HG03097 (cell line): ENCODE measurements around the gene NANOS2.
A peak's percentile ranks its signal among the peaks of the same experiment; 100 is the strongest.

Experiments
- ATAC-seq: cut with Tn5 transposase; IDR thresholded peaks from one replicate; pipeline ENCODE4 v1.9.1; 2021; ENCODE audit not compliant: unreplicated experiment, low FRiP score

Gene NANOS2

GRCh38 chr19:45931055-45931454, 16.5 kb upstream of the NANOS2 start:
- no peak for ATAC-seq

GRCh38 chr19:45929247-45929646, 14.7 kb upstream of the NANOS2 start:
- no peak for ATAC-seq

- ATAC-seq, result no peak
Measured at GRCh38 chr19:45927565-45928261, 13.1 kb upstream of the NANOS2 start.

GRCh38 chr19:45924891-45925447, 10.4 kb upstream of the NANOS2 start:
- no peak for ATAC-seq

GRCh38 chr19:45922281-45922680, 7.7 kb upstream of the NANOS2 start:
- no peak for ATAC-seq

GRCh38 chr19:45920458-45920857, 5.9 kb upstream of the NANOS2 start:
- no peak for ATAC-seq

- ATAC-seq, result no peak
Measured at GRCh38 chr19:45919678-45920077, 5.1 kb upstream of the NANOS2 start.

- ATAC-seq, result no peak
Measured at GRCh38 chr19:45918721-45919120, 4.1 kb upstream of the NANOS2 start.

GRCh38 chr19:45917421-45918091, 3.0 kb upstream of the NANOS2 start:
- no peak for ATAC-seq

GRCh38 chr19:45911291-45911690, 3.3 kb downstream of the NANOS2 start:
- ATAC-seq, result no peak

- ATAC-seq, result no peak
Measured at GRCh38 chr19:45908956-45909355, 5.6 kb downstream of the NANOS2 start.

GRCh38 chr19:45906221-45906620, 8.4 kb downstream of the NANOS2 start:
- ATAC-seq, result no peak

GRCh38 chr19:45905011-45905410, 9.6 kb downstream of the NANOS2 start:
- ATAC-seq, result no peak

GRCh38 chr19:45902651-45903625, 11.6 kb downstream of the NANOS2 start:
- peak; percentile 86 for ATAC-seq

GRCh38 chr19:45901912-45902650, 12.5 kb downstream of the NANOS2 start, which contains the start of gene MYPOP:
MYPOP (minus strand) TSS chr19:45902613; CDS start chr19:45901773, 840 bp downstream.
- no peak for ATAC-seq

- no peak for ATAC-seq
Measured at GRCh38 chr19:45901432-45901911, 13.1 kb downstream of the NANOS2 start.

GRCh38 chr19:45900738-45901431, 13.7 kb downstream of the NANOS2 start:
- ATAC-seq, result no peak

- ATAC-seq, result no peak
Measured at GRCh38 chr19:45899919-45900589, 14.5 kb downstream of the NANOS2 start.

GRCh38 chr19:45899253-45899652, 15.3 kb downstream of the NANOS2 start:
- ATAC-seq, result no peak
